Heart left ventricle (tissue), 16 donors: ENCODE results near the gene CRIM1. TPM values are rescaled to one million over a fixed set of nuclear protein-coding genes. Genes with fewer than 3 reads are reported as not detected.

Source experiments
- ATAC-seq, 4 donors: fragments of 200-7000 bp; cut with Tn5 transposase; one replicate each; pipeline ENCODE4 v1.9.1; 2020 to 2022; ENCODE audit warnings: moderate library complexity in 4 of 4, mild to moderate bottlenecking in 3 of 4, moderate number of reproducible peaks in 1 of 4
- DNase-seq, 5 donors: peaks; one replicate each; pipeline ENCODE4 v3.0.0-alpha.2; 2020
- H3K27ac ChIP-seq, 12 donors: fragments of 200-600 bp; sonication (generic) in 4 of 12; one replicate each; pipeline versions ENCODE4 v1.5.0 to v1.8.0; 2016 to 2022; ENCODE audit warnings: mild to moderate bottlenecking in 2 of 12
- H3K27me3 ChIP-seq, 9 donors: fragments of 200-600 bp; sonication (generic) in 2 of 9; one replicate each; pipeline versions ENCODE4 v1.5.1 to v1.8.0; 2016 to 2022; ENCODE audit warnings: mild to moderate bottlenecking in 3 of 9
- H3K36me3 ChIP-seq, 9 donors: fragments of 200-600 bp; sonication (generic) in 2 of 9; one replicate each; pipeline versions ENCODE4 v1.5.0 to v1.8.0; 2018 to 2022; ENCODE audit warnings: mild to moderate bottlenecking in 2 of 9
- H3K4me1 ChIP-seq, 12 donors: fragments of 200-600 bp; sonication (generic) in 4 of 12; one replicate each; pipeline versions ENCODE4 v1.5.0 to v1.8.0; 2016 to 2022; ENCODE audit warnings: mild to moderate bottlenecking in 3 of 12
- H3K4me3 ChIP-seq, 12 donors: fragments of 200-600 bp; sonication (generic) in 4 of 12; one replicate each; pipeline versions ENCODE4 v1.5.0 to v1.8.0; 2017 to 2022; ENCODE audit warnings: mild to moderate bottlenecking in 9 of 12, moderate library complexity in 4 of 12
- H3K9me3 ChIP-seq, 12 donors: fragments of 200-600 bp; sonication (generic) in 4 of 12; one replicate each; pipeline versions ENCODE4 v1.5.0 to v1.8.0; 2016 to 2022; ENCODE audit warnings: mild to moderate bottlenecking in 1 of 12
- POLR2A ChIP-seq, 2 donors: fragments of 450-650 bp; IDR thresholded peaks; one replicate each; pipeline ENCODE4 v1.6.1; 2017; ENCODE audit warnings: antibody characterized with exemption in 2 of 2, mild to moderate bottlenecking in 2 of 2, moderate library complexity in 2 of 2
- WGBS, 4 donors: extraction: QIAGEN DNeasy Blood & Tissue Kit in 2 of 4; methylation state at CpG; one replicate each; pipeline versions ENCODE4 v1.1.5 to v1.1.7; 2013 to 2018; 5-methylcytosine and 5-hydroxymethylcytosine counted together
- intact Hi-C, 10 donors: fragments of 100-400 bp; cut with DNase I; formaldehyde crosslinking; loops; one replicate each; pipeline versions ENCODE4 v1.11.1 to v1.14.2; 2022
- polyA plus RNA-seq, 2 donors: library from polyadenylated mRNA; stranded (reverse); fragments of 200-250 nt; gene quantifications; one replicate each; pipeline ENCODE4 v1.2.3, GENCODE V29; 2013
- total RNA-seq, 9 donors: library from RNA; depleted of rRNA in 2 of 9; stranded (reverse); fragments of >200 nt in 2 of 9; fragmentation: NEBNext Ultra II Directional in 3 of 9; extraction: Animal tissue kit (Norgen Biotek cat#: 25700) in 3 of 9; gene quantifications; one replicate each; pipeline versions ENCODE4 v1.1.0 to v1.2.4, GENCODE V29; 2016 to 2023
- TF ChIP-seq, protein P1 (sequence below), 12 donors: fragments of 200-600 bp; sonication (generic) in 4 of 12; IDR thresholded peaks; one replicate each; pipeline versions ENCODE4 v1.5.0 to v1.8.0; 2018 to 2022; ENCODE audit warnings: antibody characterized with exemption in 12 of 12, mild to moderate bottlenecking in 5 of 12
- donor health status: ischemic (EF 13 %, LVEDD 7.1; RV severe dilation, severe dysfunction).
- donor health status: healthy with polysubstance abuse.
- donor health status: DM: no; HTN: yes; CAD: no.
- donor health status: DM: no; HTN: no; CAD: no.
- donor health status: ischemic (EF 25% LVEDD 6.9; RV normal size, moderate dysfunction).
- donor health status: ischemic (EF 25% LVEDD 5.7; RV mildly dilated, moderate dysfunction).
- donor health status: healthy.
- donor health status: DM: yes; HTN: yes; CAD: no.
- donor health status: ischemic (EF 35%, LVEDD 5.7; RV mildly dilated, moderate dysfunction).
- donor health status: nonischemic (EF 11% LVEDD 7.7; RV severe dilation, severe dysfunction).
- donor health status: DM: yes; HTN: yes; CAD: no.
- donor health status: PGD.
- donor health status: ischemic (EF 29% LVEDD 5.4; RV normal size, mild dysfunction).
- donor health status: nonischemic (EF 23%, LVEDD 6.1; RV moderate dilation, normal function).

CRIM1 gene
- total and polyA plus RNA-seq, 11 donors = 14.7 to 120 (median 81.8) TPM

DNA sequence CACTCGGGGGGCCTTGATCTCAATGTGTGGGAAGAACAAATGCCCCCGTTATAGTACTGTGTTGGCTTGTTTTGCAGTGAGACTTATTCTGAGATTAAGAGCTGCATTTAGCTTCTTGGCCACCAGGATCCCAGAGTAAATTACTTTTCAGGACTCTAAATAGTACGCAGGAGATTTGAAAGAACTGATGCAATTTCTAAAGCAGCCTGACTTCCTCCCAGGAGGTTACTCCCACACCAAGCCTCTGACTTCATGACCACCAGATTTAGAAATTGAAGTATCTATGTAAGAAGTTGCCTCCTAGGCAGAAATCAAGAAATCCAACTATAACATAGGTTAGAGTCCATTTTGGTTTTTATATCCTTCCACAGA lies 175.4 kb downstream of the CRIM1 start:
- intact Hi-C loops = loop anchor here in 4 of 10 donors (10.0 kb wide), 2 partner anchors 124 to 134 kb away; no protein-coding TSS in a partner anchor
- no peaks in the 10 kb centered on the region for H3K27me3 ChIP-seq
- H3K36me3 ChIP-seq = peaks cover 0 to 30% (median 14%) of the 10 kb centered on the region in 9 donors
- no peaks in the 10 kb centered on the region for H3K9me3 ChIP-seq
- peaks cover 0 to 43% (median 16%) of the 10 kb centered on the region in 12 donors for H3K4me1 ChIP-seq
- peak in 2 of 5 donors; percentile 36 to 56 for DNase-seq
- peak overlapping the region in 8 of 12 donors; percentile 0 to 64 (median 42) for H3K27ac ChIP-seq
- peak; percentile 25 to 93 (median 80) for ATAC-seq
- H3K4me3 ChIP-seq = peak overlapping the region in 1 of 12 donors; percentile 4
- WGBS, 4 donors = 39 to 63% (median 44%) methylated on average over 3 of the region's 3 CpGs
- no peak for TF ChIP-seq POLR2A (IDR thresholded peaks at IDR 0.05)
- TF ChIP-seq, protein P1, sequence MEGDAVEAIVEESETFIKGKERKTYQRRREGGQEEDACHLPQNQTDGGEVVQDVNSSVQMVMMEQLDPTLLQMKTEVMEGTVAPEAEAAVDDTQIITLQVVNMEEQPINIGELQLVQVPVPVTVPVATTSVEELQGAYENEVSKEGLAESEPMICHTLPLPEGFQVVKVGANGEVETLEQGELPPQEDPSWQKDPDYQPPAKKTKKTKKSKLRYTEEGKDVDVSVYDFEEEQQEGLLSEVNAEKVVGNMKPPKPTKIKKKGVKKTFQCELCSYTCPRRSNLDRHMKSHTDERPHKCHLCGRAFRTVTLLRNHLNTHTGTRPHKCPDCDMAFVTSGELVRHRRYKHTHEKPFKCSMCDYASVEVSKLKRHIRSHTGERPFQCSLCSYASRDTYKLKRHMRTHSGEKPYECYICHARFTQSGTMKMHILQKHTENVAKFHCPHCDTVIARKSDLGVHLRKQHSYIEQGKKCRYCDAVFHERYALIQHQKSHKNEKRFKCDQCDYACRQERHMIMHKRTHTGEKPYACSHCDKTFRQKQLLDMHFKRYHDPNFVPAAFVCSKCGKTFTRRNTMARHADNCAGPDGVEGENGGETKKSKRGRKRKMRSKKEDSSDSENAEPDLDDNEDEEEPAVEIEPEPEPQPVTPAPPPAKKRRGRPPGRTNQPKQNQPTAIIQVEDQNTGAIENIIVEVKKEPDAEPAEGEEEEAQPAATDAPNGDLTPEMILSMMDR (IDR thresholded peaks at IDR 0.05) = peak in 6 of 12 donors; percentile 6 to 44 (median 38)

DNA sequence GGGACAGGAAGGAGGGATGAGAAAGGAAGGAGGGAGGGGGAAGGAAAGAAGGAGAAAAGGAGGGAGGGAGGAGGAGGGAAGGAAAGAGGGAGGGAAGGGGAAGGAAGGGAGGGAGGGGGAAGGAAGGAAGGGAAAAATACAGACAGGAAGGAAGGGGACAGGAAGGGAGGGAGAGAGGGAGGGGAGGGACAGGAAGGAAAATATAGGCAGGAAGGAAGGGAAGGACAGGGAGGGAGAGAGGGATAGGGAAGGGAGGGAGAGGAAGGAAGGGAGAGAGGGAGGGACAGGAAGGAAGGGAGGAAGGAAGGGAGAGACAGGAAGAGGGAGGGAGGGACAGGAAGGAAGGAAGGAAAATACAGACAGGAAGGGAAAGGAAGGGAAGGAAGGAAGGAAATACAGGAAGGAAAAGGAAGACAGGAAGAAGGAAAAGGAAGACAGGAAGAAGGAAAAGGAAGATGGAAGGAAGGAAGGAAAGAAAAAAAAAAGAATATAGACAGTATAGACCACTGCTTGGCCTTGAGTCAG lies 178.8 kb downstream of the CRIM1 start:
- H3K27ac ChIP-seq = no peak overlapping the region
- ATAC-seq (no peak), DNase-seq (no peak)
- TF ChIP-seq POLR2A (IDR thresholded peaks at IDR 0.05) = no peak
- TF ChIP-seq, protein P1 (IDR thresholded peaks at IDR 0.05) = no peak
- no peak overlapping the region for H3K4me3 ChIP-seq
- H3K4me1 ChIP-seq = peaks cover 0 to 37% (median 18%) of the 10 kb centered on the region in 12 donors
- intact Hi-C loops = loop anchor here in 4 of 10 donors (10.0 kb wide), 2 partner anchors 120 to 130 kb away; no protein-coding TSS in a partner anchor
- peaks cover 0 to 52% (median 19%) of the 10 kb centered on the region in 9 donors for H3K36me3 ChIP-seq
- H3K9me3 ChIP-seq = no peaks in the 10 kb centered on the region
- H3K27me3 ChIP-seq = no peaks in the 10 kb centered on the region

DNA sequence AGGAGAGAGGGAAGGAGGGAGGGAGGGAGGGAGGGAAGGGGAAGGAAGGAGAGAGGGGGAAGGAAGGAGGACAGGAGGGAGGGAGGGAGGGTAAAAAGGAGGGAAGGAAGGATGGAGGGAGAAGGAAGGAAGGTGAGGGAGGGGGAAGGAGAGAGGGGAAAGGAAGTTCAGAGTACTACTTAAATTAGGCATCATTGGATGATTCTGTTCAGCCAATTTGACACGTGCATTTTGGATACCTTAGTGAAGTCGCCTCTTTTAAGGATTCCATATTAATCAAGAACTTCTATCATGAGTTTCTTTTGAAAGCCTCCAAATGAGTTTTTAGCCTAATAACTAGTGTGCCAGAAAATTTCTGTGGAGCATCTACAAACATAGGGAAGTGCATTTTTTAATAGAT lies 179.5 kb downstream of the CRIM1 start:
- Histone ChIP-seq H3K9me3 (no peaks in the 10 kb centered on the region), H3K4me1 (peaks cover 0 to 30% (median 12%) of the 10 kb centered on the region in 12 donors), H3K36me3 (peaks cover 0 to 55% (median 19%) of the 10 kb centered on the region in 9 donors), H3K27me3 (no peaks in the 10 kb centered on the region), H3K27ac (no peak overlapping the region), H3K4me3 (no peak overlapping the region)
- ATAC-seq (no peak), DNase-seq (no peak)
- 87 to 93% (median 93%) methylated on average over 2 of the region's 2 CpGs for WGBS, 4 donors
- TF ChIP-seq, protein P1 (IDR thresholded peaks at IDR 0.05) = no peak
- TF ChIP-seq POLR2A (IDR thresholded peaks at IDR 0.05) = no peak
- intact Hi-C loops = loop anchor here in 4 of 10 donors (10.0 kb wide), 2 partner anchors 120 to 130 kb away; no protein-coding TSS in a partner anchor

DNA sequence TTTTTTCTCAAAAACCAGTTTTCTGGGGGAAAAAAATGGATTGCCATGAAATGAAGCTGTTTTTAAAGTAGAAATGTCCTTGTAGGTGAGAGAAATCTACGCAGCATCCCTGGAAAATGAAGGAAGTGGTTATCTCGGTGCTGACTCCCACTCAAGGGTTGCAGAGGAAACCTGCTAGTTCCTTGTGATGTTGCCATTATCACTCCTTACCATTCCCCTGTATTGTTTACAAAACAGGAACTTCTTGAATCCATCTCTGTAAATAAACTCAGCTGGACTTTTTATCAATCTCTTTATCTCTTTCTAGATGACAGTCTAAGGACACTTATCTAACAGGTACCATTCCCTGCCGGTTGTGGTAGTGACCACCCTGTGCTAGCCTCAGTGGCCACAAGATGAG lies 181.2 kb downstream of the CRIM1 start:
- no peaks in the 10 kb centered on the region for H3K9me3 ChIP-seq
- H3K4me1 ChIP-seq = peaks cover 0 to 21% (median 8%) of the 10 kb centered on the region in 12 donors
- no peaks in the 10 kb centered on the region for H3K27me3 ChIP-seq
- H3K36me3 ChIP-seq = peaks cover 0 to 67% (median 18%) of the 10 kb centered on the region in 9 donors
- WGBS, 4 donors = 65 to 83% (median 70%) methylated on average over 3 of the region's 3 CpGs
- no peak for TF ChIP-seq POLR2A (IDR thresholded peaks at IDR 0.05)
- TF ChIP-seq, protein P1 (IDR thresholded peaks at IDR 0.05) = no peak
- DNase-seq = no peak
- intact Hi-C loops = loop anchor here in 4 of 10 donors (10.0 kb wide), 2 partner anchors 118 to 128 kb away; no protein-coding TSS in a partner anchor
- ATAC-seq = no peak
- H3K4me3 ChIP-seq = no peak overlapping the region
- no peak overlapping the region for H3K27ac ChIP-seq
